Nephron (organoid): ENCODE measurements around the gene OR13C4.

Experiments
- H3K27ac Mint-ChIP-seq, 3 experiments: 2 replicates each; pipeline ENCODE4 v1.8.0; 2020; ENCODE audit warnings: mixed read lengths in 3 of 3, mild to moderate bottlenecking in 2 of 3, moderate library complexity in 1 of 3
- H3K27me3 Mint-ChIP-seq: 2 replicates; pipeline ENCODE4 v1.8.0; 2021; ENCODE audit warnings: low read depth, mild to moderate bottlenecking, moderate library complexity, mixed read lengths
- H3K36me3 Mint-ChIP-seq: 2 replicates; pipeline ENCODE4 v1.8.0; 2020; ENCODE audit warnings: low read depth, mixed read lengths
- H3K4me1 Mint-ChIP-seq: 2 replicates; pipeline ENCODE4 v1.8.0; 2020; ENCODE audit warnings: mixed read lengths
- H3K4me3 Mint-ChIP-seq, 3 experiments: 2 replicates each; pipeline ENCODE4 v1.8.0; 2020; ENCODE audit warnings: mild to moderate bottlenecking in 3 of 3, mixed read lengths in 3 of 3, moderate library complexity in 2 of 3
- H3K9me3 Mint-ChIP-seq: 2 replicates; pipeline ENCODE4 v1.8.0; 2020; ENCODE audit warnings: mixed read lengths
- CTCF ChIP-seq, 3 experiments: fragments of 200-600 bp; sonication (generic); IDR thresholded peaks; one replicate each; pipeline ENCODE4 v1.5.0; 2021; ENCODE audit warnings: antibody characterized with exemption in 3 of 3; ENCODE audit not compliant: unreplicated experiment in 3 of 3

Gene OR13C4

GRCh38 chr9:104527109-104527508 is at the start of gene OR13C4:
TSS of gene OR13C4 (minus strand) at chr9:104527209. CDS start at chr9:104527209, 0 bp downstream.
- Mint-ChIP-seq H3K27me3 (no peaks in the 10 kb centered on the region), H3K36me3 (no peaks in the 10 kb centered on the region), H3K9me3 (no peaks in the 10 kb centered on the region), H3K27ac (no peak within 1 kb of the TSS), H3K4me1 (no peaks in the 10 kb centered on the region), H3K4me3 (no peak within 1 kb of the TSS)
- TF ChIP-seq CTCF (IDR thresholded peaks at IDR 0.05; ENCODE audit: unreplicated experiment in 3 of 3): no peak

- TF ChIP-seq CTCF (IDR thresholded peaks at IDR 0.05; ENCODE audit: unreplicated experiment in 3 of 3): no peak
- Mint-ChIP-seq H3K27me3 (no peaks in the 10 kb centered on the region), H3K4me3 (no peak overlapping the region), H3K4me1 (no peaks in the 10 kb centered on the region), H3K36me3 (no peaks in the 10 kb centered on the region), H3K9me3 (peaks cover 20% of the 10 kb centered on the region), H3K27ac (no peak overlapping the region)
Observed at GRCh38 chr9:104575456-104575855, 48.4 kb upstream of the OR13C4 start.

- Mint-ChIP-seq H3K27me3 (no peaks in the 10 kb centered on the region), H3K27ac (no peak overlapping the region), H3K4me1 (no peaks in the 10 kb centered on the region), H3K9me3 (peaks cover 20% of the 10 kb centered on the region), H3K36me3 (no peaks in the 10 kb centered on the region), H3K4me3 (no peak overlapping the region)
- no peak for TF ChIP-seq CTCF (IDR thresholded peaks at IDR 0.05; ENCODE audit: unreplicated experiment in 3 of 3)
Observed at GRCh38 chr9:104572612-104573011, 45.6 kb upstream of the OR13C4 start.

GRCh38 chr9:104568868-104569267 is 41.9 kb upstream of the OR13C4 start, which contains the start of gene OR13C8:
TSS of gene OR13C8 (plus strand) at chr9:104569168. CDS start at chr9:104569168, 0 bp downstream.
- H3K4me3 Mint-ChIP-seq: no peak within 1 kb of the TSS
- no peak for TF ChIP-seq CTCF (IDR thresholded peaks at IDR 0.05; ENCODE audit: unreplicated experiment in 3 of 3)
- H3K27ac Mint-ChIP-seq: no peak within 1 kb of the TSS
- no peaks in the 10 kb centered on the region for H3K4me1 Mint-ChIP-seq
- H3K9me3 Mint-ChIP-seq: peaks cover 17% of the 10 kb centered on the region
- no peaks in the 10 kb centered on the region for H3K36me3 Mint-ChIP-seq
- H3K27me3 Mint-ChIP-seq: no peaks in the 10 kb centered on the region

GRCh38 chr9:104564358-104564757 is 37.3 kb upstream of the OR13C4 start:
- no peak overlapping the region for H3K4me3 Mint-ChIP-seq
- H3K27me3 Mint-ChIP-seq: no peaks in the 10 kb centered on the region
- H3K4me1 Mint-ChIP-seq: no peaks in the 10 kb centered on the region
- H3K36me3 Mint-ChIP-seq: no peaks in the 10 kb centered on the region
- peaks cover 4% of the 10 kb centered on the region for H3K9me3 Mint-ChIP-seq
- no peak overlapping the region for H3K27ac Mint-ChIP-seq
- no peak for TF ChIP-seq CTCF (IDR thresholded peaks at IDR 0.05; ENCODE audit: unreplicated experiment in 3 of 3)

- Mint-ChIP-seq H3K9me3 (peaks cover 15% of the 10 kb centered on the region), H3K4me1 (no peaks in the 10 kb centered on the region), H3K4me3 (no peak overlapping the region), H3K27ac (no peak overlapping the region), H3K27me3 (no peaks in the 10 kb centered on the region), H3K36me3 (no peaks in the 10 kb centered on the region)
- TF ChIP-seq CTCF (IDR thresholded peaks at IDR 0.05; ENCODE audit: unreplicated experiment in 3 of 3): no peak
Observed at GRCh38 chr9:104556830-104557634, 30.0 kb upstream of the OR13C4 start.
